Fibroblast of skin of right quadriceps (primary cell): ENCODE data around the gene GPR137C.
"Not testable (repeated sequence)": the region's sequence is repeated elsewhere in the genome, so short reads cannot be mapped to it uniquely, and the experiment has no call there.

Experiments used
- DNase-seq: peaks from one replicate; pipeline ENCODE4 v3.0.0-alpha.2; 2013

Gene GPR137C

GRCh38 chr14:52568454-52568853 lies 15.8 kb downstream of the GPR137C start:
- not testable (repeated sequence) for DNase-seq

GRCh38 chr14:52575858-52576257 lies 23.2 kb downstream of the GPR137C start:
- no peak for DNase-seq

- DNase-seq: no peak
Measured at GRCh38 chr14:52583544-52583943, 30.9 kb downstream of the GPR137C start.

GRCh38 chr14:52589646-52590045 lies 37.0 kb downstream of the GPR137C start:
- no peak for DNase-seq

- no peak for DNase-seq
Measured at GRCh38 chr14:52590318-52590717, 37.7 kb downstream of the GPR137C start.

- DNase-seq: no peak
Measured at GRCh38 chr14:52596320-52596719, 43.7 kb downstream of the GPR137C start.

- DNase-seq: no peak
Measured at GRCh38 chr14:52596861-52597260, 44.2 kb downstream of the GPR137C start.

GRCh38 chr14:52598568-52598967 lies 45.9 kb downstream of the GPR137C start:
- no peak for DNase-seq

- no peak for DNase-seq
Measured at GRCh38 chr14:52599974-52600373, 47.3 kb downstream of the GPR137C start.

GRCh38 chr14:52602131-52602530 lies 49.5 kb downstream of the GPR137C start:
- no peak for DNase-seq

- no peak for DNase-seq
Measured at GRCh38 chr14:52607061-52607460, 54.4 kb downstream of the GPR137C start.

- no peak for DNase-seq
Measured at GRCh38 chr14:52609445-52610044, 56.9 kb downstream of the GPR137C start.

- no peak for DNase-seq
Measured at GRCh38 chr14:52610187-52610586, 57.6 kb downstream of the GPR137C start.

- DNase-seq: no peak
Measured at GRCh38 chr14:52618602-52619001, 66.0 kb downstream of the GPR137C start.

- DNase-seq: no peak
Measured at GRCh38 chr14:52619687-52620086, 67.1 kb downstream of the GPR137C start.

- DNase-seq: no peak
Measured at GRCh38 chr14:52640137-52640536, 87.5 kb downstream of the GPR137C start.

GRCh38 chr14:52641745-52642144 lies 89.1 kb downstream of the GPR137C start:
- DNase-seq: no peak

GRCh38 chr14:52649511-52649910 lies 96.9 kb downstream of the GPR137C start:
- no peak for DNase-seq

GRCh38 chr14:52650774-52651173 lies 98.1 kb downstream of the GPR137C start:
- no peak for DNase-seq

- no peak for DNase-seq
Measured at GRCh38 chr14:52656905-52657304, 104.3 kb downstream of the GPR137C start.

GRCh38 chr14:52660325-52660724 lies 107.7 kb downstream of the GPR137C start:
- DNase-seq: no peak

- DNase-seq: no peak
Measured at GRCh38 chr14:52660832-52661231, 108.2 kb downstream of the GPR137C start.

- no peak for DNase-seq
Measured at GRCh38 chr14:52661314-52661713, 108.7 kb downstream of the GPR137C start.

GRCh38 chr14:52663850-52664249 lies 111.2 kb downstream of the GPR137C start:
- DNase-seq: no peak

- no peak for DNase-seq
Measured at GRCh38 chr14:52678591-52678990, 126.0 kb downstream of the GPR137C start.
